ENCODE results near the gene GRK4.
"Not testable (repeated sequence)": the region's sequence is repeated elsewhere in the genome, so short reads cannot be mapped to it uniquely, and the experiment has no call there.

The GRK4 gene

GRCh38 chr4:2944586-2945526 lies 18.5 kb upstream of the GRK4 start:
- no peak for DNase-seq
- TF ChIP-seq CTCF (IDR thresholded peaks at IDR 0.05), result no peak
- Mint-ChIP-seq H3K4me3 (no peak overlapping the region), H3K36me3 (ENCODE audit: low read depth) (peaks cover 45% of the 10 kb centered on the region), H3K9me3 (no peaks in the 10 kb centered on the region), H3K4me1 (no peaks in the 10 kb centered on the region), H3K27me3 (ENCODE audit: low read depth, poor library complexity) (no peaks in the 10 kb centered on the region), H3K27ac (peak overlapping the region; percentile 49)

- H3K27me3 Mint-ChIP-seq (ENCODE audit: low read depth, poor library complexity); DNase-seq; H3K9me3 Mint-ChIP-seq; H3K27ac Mint-ChIP-seq; H3K4me1 Mint-ChIP-seq; H3K4me3 Mint-ChIP-seq: not testable (repeated sequence)
- H3K36me3 Mint-ChIP-seq (ENCODE audit: low read depth), result peaks cover 56% of the 10 kb centered on the region
These were observed 17.5 kb upstream of the GRK4 start for GRCh38 chr4:2945619-2946604.

GRCh38 chr4:2946812-2947600 lies 16.4 kb upstream of the GRK4 start:
- no peak for DNase-seq
- no peak for TF ChIP-seq CTCF (IDR thresholded peaks at IDR 0.05)
- Mint-ChIP-seq H3K9me3 (no peaks in the 10 kb centered on the region), H3K4me1 (no peaks in the 10 kb centered on the region), H3K36me3 (ENCODE audit: low read depth) (peaks cover 64% of the 10 kb centered on the region), H3K4me3 (no peak overlapping the region), H3K27ac (no peak overlapping the region), H3K27me3 (ENCODE audit: low read depth, poor library complexity) (no peaks in the 10 kb centered on the region)

- H3K9me3 Mint-ChIP-seq, result no peaks in the 10 kb centered on the region
- DNase-seq, result no peak
- peak overlapping the region; percentile 35 for H3K27ac Mint-ChIP-seq
- no peak for TF ChIP-seq CTCF (IDR thresholded peaks at IDR 0.05)
- no peaks in the 10 kb centered on the region for H3K27me3 Mint-ChIP-seq (ENCODE audit: low read depth, poor library complexity)
- H3K4me1 Mint-ChIP-seq, result no peaks in the 10 kb centered on the region
- H3K4me3 Mint-ChIP-seq, result no peak overlapping the region
- peaks cover 73% of the 10 kb centered on the region for H3K36me3 Mint-ChIP-seq (ENCODE audit: low read depth)
These were observed 15.4 kb upstream of the GRK4 start for GRCh38 chr4:2947926-2948325.

- no peak overlapping the region for H3K27ac Mint-ChIP-seq
- H3K4me3 Mint-ChIP-seq, result no peak overlapping the region
- H3K36me3 Mint-ChIP-seq (ENCODE audit: low read depth), result peaks cover 75% of the 10 kb centered on the region
- peak; percentile 10 for TF ChIP-seq CTCF (IDR thresholded peaks at IDR 0.05)
- no peak for DNase-seq
- no peaks in the 10 kb centered on the region for H3K27me3 Mint-ChIP-seq (ENCODE audit: low read depth, poor library complexity)
- no peaks in the 10 kb centered on the region for H3K9me3 Mint-ChIP-seq
- H3K4me1 Mint-ChIP-seq, result no peaks in the 10 kb centered on the region
These were observed 14.2 kb upstream of the GRK4 start for GRCh38 chr4:2948895-2949781.
